ENCODE results near the gene DPM2.

Gene DPM2

GRCh38 chr9:127927201-127927987 lies 10.3 kb downstream of the DPM2 start:
- ChIA-PET CTCF (interaction anchor here (0.7 to 3.6 kb wide), 2 partner anchors 107 to 190 kb away, joined by 3 to 19 read pairs; no protein-coding TSS in a partner anchor), POLR2A (no interaction called here)
- no peak for TF ChIP-seq CTCF (IDR thresholded peaks at IDR 0.05; ENCODE audit: insufficient read depth, low read length, missing control alignments)
- DNase-seq (ENCODE audit: low read depth, low spot score), result no peak
- H3K4me3 ChIP-seq (ENCODE audit: low read depth, low read length), result peak overlapping the region; percentile 32; the same call in 1 of the 2 replicates

- DNase-seq (ENCODE audit: low read depth, low spot score), result no peak
- H3K4me3 ChIP-seq (ENCODE audit: low read depth, low read length), result peak overlapping the region; percentile 32; the same call in 1 of the 2 replicates
- no peak for TF ChIP-seq CTCF (IDR thresholded peaks at IDR 0.05; ENCODE audit: insufficient read depth, low read length, missing control alignments)
- ChIA-PET CTCF (interaction anchor here (0.7 to 6.4 kb wide), 3 partner anchors 17 to 190 kb away, joined by 3 to 21 read pairs (median 5); no protein-coding TSS in a partner anchor), POLR2A (no interaction called here)
Observed at GRCh38 chr9:127926906-127927200, 10.8 kb downstream of the DPM2 start.

- DNase-seq (ENCODE audit: low read depth, low spot score), result no peak
- CTCF ChIA-PET, result interaction anchor here (0.6 to 6.4 kb wide), 6 partner anchors 16 to 349 kb away, joined by 3 to 21 read pairs (median 4); no protein-coding TSS in a partner anchor
- no peak overlapping the region for H3K4me3 ChIP-seq (ENCODE audit: low read depth, low read length)
- TF ChIP-seq CTCF (IDR thresholded peaks at IDR 0.05; ENCODE audit: insufficient read depth, low read length, missing control alignments), result no peak
- POLR2A ChIA-PET, result no interaction called here
Observed at GRCh38 chr9:127925959-127926905, 11.4 kb downstream of the DPM2 start.

DNA sequence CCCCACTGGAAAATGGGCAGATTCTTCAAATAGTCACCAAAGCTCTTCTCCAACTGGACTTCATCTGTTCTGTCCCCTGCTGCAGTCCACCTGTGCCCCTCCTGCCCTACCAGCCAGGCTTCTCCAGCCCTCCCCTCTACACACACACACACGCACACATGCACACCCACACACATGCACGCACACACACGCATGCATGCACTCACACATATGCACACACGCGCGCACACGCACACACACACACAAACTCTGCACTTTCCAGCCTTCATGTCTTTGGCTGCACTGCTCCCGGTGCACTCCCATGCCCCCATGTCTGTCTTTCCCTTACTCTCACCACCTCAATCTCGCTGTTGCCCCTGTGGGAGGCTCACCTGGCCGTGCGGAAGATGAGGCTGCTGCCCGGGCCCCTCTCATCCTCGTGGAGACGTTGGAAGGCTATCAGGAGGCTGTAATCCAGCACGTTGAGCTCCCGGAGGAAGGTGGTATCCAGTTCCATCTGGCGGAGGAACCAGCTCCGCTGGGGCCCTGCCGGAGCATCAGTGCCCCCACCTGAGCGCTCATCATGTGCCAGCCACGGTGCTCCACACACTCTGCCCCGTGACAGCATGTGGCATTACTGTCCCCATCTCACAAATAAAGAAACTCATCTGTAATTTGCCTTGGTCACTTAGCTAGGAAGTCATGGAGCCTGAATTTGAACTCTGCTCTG lies 12.8 kb downstream of the DPM2 start:
- ChIA-PET CTCF (interaction anchor here (1.0 to 6.4 kb wide), 8 partner anchors 17 to 348 kb away, joined by 3 to 66 read pairs (median 4); partner anchors contain the start of genes CDK9 and TOR2A), POLR2A (interaction anchor here (0.6 kb wide), 1 partner anchor 478 kb away, joined by 3 read pairs; no protein-coding TSS in a partner anchor)
- no peak for DNase-seq (ENCODE audit: low read depth, low spot score)
- H3K4me3 ChIP-seq (ENCODE audit: low read depth, low read length), result no peak overlapping the region
- no peak for TF ChIP-seq CTCF (IDR thresholded peaks at IDR 0.05; ENCODE audit: insufficient read depth, low read length, missing control alignments)

GRCh38 chr9:127923771-127924170 lies 13.9 kb downstream of the DPM2 start:
- ChIA-PET POLR2A (interaction anchor here (0.9 to 1.6 kb wide), 3 partner anchors 26 to 317 kb away, joined by 4 to 5 read pairs (median 5); no protein-coding TSS in a partner anchor), CTCF (interaction anchor here (0.8 to 6.4 kb wide), 11 partner anchors 24 to 339 kb away, joined by 3 to 119 read pairs (median 21); partner anchors contain the start of genes CDK9, ST6GALNAC6 and TOR2A)
- DNase-seq (ENCODE audit: low read depth, low spot score), result peak; percentile 95

More at GRCh38 chr9:127923771-127924170, 13.9 kb downstream of the DPM2 start:
- TF ChIP-seq CTCF (IDR thresholded peaks at IDR 0.05; ENCODE audit: insufficient read depth, low read length, missing control alignments), result no peak
- H3K4me3 ChIP-seq (ENCODE audit: low read depth, low read length), result no peak overlapping the region
